ENCODE measurements around the gene RASAL1.

The RASAL1 gene

GRCh38 chr12:113154351-113154973, 18.9 kb upstream of the RASAL1 start:
- no peak overlapping the region for H3K27ac ChIP-seq
- H3K4me3 ChIP-seq (ENCODE audit: low read depth, low read length): no peak overlapping the region
- H3K27me3 ChIP-seq (replicated peaks): peaks cover 17% of the 10 kb centered on the region
- TF ChIP-seq CTCF (IDR thresholded peaks at IDR 0.05; ENCODE audit: low read depth, low read length, missing control alignments): no peak
- DNase-seq: no peak
- in situ Hi-C loops (cut with HindIII; ENCODE audit: low pct_ligation_motif_present, low sequenced_read_pairs): loop anchor here (25.0 kb wide), 1 partner anchor 117 kb away; no protein-coding TSS in a partner anchor
- H3K36me3 ChIP-seq (replicated peaks): peaks cover 17% of the 10 kb centered on the region

DNA sequence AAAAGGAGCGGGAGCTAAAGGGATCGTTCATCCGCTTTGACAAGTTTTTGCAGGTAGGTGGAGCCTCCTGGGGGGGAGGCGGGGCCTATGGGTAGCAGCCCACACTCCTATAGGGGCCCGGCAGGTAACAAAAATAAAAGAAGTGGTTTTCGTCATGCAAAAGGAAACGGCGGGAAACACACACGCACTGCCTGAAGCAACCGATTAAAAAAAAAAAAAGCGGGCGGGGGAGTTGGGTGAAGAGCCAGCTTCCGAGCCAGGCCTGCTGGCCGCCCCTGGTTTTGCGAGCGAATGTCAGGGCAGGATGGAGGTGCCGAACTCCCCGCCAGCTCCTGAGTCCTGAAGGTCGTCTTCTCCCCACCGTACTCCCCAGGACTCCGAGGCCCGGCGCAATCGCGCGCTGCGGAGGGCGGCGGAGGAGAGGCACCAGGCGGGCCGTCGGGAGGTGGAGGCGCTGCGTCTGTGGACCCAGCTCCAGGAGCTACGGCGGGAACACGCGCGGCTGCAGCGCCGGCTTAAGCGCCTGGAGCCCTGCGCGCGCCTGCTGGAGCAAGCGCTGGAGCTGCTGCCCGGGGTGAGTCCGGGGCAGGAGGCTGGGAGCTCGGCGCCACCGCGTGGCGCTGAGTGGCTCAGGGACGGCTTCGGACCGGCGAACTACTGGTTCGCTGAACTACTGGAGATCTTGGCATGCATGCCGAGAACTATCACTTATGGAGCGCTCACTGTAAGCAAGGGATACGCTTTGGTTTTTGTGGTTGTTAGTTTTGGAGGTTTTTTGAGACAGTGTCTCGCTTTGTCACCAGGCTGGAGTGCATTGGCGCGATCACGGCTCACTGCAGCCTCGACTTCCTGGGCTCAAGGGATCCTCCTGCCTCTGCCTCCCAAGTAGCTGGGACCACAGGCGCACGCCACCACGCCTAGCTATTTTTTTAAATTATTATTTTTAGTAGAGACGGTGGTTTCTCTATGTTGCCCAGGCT, 17.6 kb upstream of the RASAL1 start:
- peaks cover 17% of the 10 kb centered on the region for H3K27me3 ChIP-seq (replicated peaks)
- H3K27ac ChIP-seq: no peak overlapping the region
- peak; percentile 45 for DNase-seq
- peak; percentile 59 for TF ChIP-seq CTCF (IDR thresholded peaks at IDR 0.05; ENCODE audit: low read depth, low read length, missing control alignments)
- peaks cover 5% of the 10 kb centered on the region for H3K36me3 ChIP-seq (replicated peaks)
- H3K4me3 ChIP-seq (ENCODE audit: low read depth, low read length): peak overlapping the region; percentile 39
- in situ Hi-C loops (cut with HindIII; ENCODE audit: low pct_ligation_motif_present, low sequenced_read_pairs): loop anchor here (25.0 kb wide), 1 partner anchor 116 kb away; no protein-coding TSS in a partner anchor

DNA sequence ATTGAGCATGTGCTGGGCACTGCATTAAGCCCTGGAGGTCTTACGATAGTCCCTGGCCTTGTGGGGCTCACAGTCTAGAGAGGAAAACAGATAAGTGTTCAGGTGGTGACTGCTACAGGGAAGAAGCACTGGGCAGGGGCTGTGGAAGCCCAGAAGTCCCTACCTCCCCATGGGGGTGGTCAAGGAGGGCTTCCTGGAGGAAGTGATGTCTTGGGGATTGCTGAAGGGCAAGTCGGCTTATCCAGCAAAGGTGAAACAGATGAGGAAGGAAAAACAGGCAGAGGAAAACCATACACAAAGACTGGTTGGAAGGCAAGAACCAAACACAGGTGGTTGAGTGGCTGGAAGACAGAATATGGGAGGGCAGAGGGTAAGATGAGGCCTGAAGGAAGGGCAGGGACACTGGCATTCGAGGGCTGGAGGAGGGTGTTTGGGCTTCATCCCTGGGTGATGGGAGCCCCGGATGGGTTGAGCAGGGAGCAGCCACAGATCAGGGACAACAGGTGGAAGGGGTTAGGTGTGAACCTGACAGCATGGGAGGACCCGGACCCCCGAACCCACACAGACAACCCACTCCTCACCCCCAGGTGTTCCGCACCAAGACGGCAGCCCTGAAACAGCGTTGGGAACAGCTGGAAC, 16.8 kb upstream of the RASAL1 start:
- in situ Hi-C loops (cut with HindIII; ENCODE audit: low pct_ligation_motif_present, low sequenced_read_pairs): loop anchor here (25.0 kb wide), 1 partner anchor 115 kb away; no protein-coding TSS in a partner anchor
- H3K4me3 ChIP-seq (ENCODE audit: low read depth, low read length): no peak overlapping the region

GRCh38 chr12:113151655-113152054, 16.1 kb upstream of the RASAL1 start:
- H3K4me3 ChIP-seq (ENCODE audit: low read depth, low read length): no peak overlapping the region
- no peak for DNase-seq
- H3K27ac ChIP-seq: no peak overlapping the region
- in situ Hi-C loops (cut with HindIII; ENCODE audit: low pct_ligation_motif_present, low sequenced_read_pairs): loop anchor here (25.0 kb wide), 1 partner anchor 114 kb away; no protein-coding TSS in a partner anchor
- TF ChIP-seq CTCF (IDR thresholded peaks at IDR 0.05; ENCODE audit: low read depth, low read length, missing control alignments): no peak
- peaks cover 17% of the 10 kb centered on the region for H3K27me3 ChIP-seq (replicated peaks)
- H3K36me3 ChIP-seq (replicated peaks): no peaks in the 10 kb centered on the region

More for the DNA sequence above, 16.8 kb upstream of the RASAL1 start:
- no peak for TF ChIP-seq CTCF (IDR thresholded peaks at IDR 0.05; ENCODE audit: low read depth, low read length, missing control alignments)
- H3K27ac ChIP-seq: no peak overlapping the region
- H3K36me3 ChIP-seq (replicated peaks): no peaks in the 10 kb centered on the region
- DNase-seq: no peak
- peaks cover 17% of the 10 kb centered on the region for H3K27me3 ChIP-seq (replicated peaks)

- H3K27ac ChIP-seq: no peak within 1 kb of the TSS
- H3K4me3 ChIP-seq (ENCODE audit: low read depth, low read length): peak within 1 kb of the TSS; percentile 31
- no peak for TF ChIP-seq CTCF (IDR thresholded peaks at IDR 0.05; ENCODE audit: low read depth, low read length, missing control alignments)
- peak; percentile 83 for DNase-seq
- H3K27me3 ChIP-seq (replicated peaks): peaks cover 15% of the 10 kb centered on the region
- in situ Hi-C loops (cut with HindIII; ENCODE audit: low pct_ligation_motif_present, low sequenced_read_pairs): loop anchor here (25.0 kb wide), 1 partner anchor 112 kb away; no protein-coding TSS in a partner anchor
- H3K36me3 ChIP-seq (replicated peaks): no peaks in the 10 kb centered on the region
Measured at GRCh38 chr12:113149361-113150150, 14.0 kb upstream of the RASAL1 start, which contains the start of gene CFAP73. CFAP73 (plus strand) TSS chr12:113149724; CDS start chr12:113149858, 134 bp downstream.
